HepG2 (cell line): ENCODE results near the gene S100Z.

Experiments
- FOXO4 ChIP-seq: sonication (generic); formaldehyde crosslinking; conservative IDR thresholded peaks from 2 replicates; pipeline ENCODE4 v1.8.1; 2023; ENCODE audit warnings: missing genetic modification reagents
- MTF1 ChIP-seq: sonication (generic); formaldehyde crosslinking; IDR thresholded peaks from 2 replicates; pipeline ENCODE4 v1.5.0; 2020; ENCODE audit warnings: missing genetic modification reagents
- RAD21 ChIP-seq: fragments of 450-650 bp; formaldehyde crosslinking; IDR thresholded peaks from 2 replicates; pipeline ENCODE4 v1.5.0; 2020; ENCODE audit warnings: mild to moderate bottlenecking
- ZNF749 ChIP-seq: sonication (generic); formaldehyde crosslinking; IDR thresholded peaks from 2 replicates; pipeline ENCODE4 v1.8.0; 2022; ENCODE audit warnings: mild to moderate bottlenecking, missing genetic modification reagents, moderate library complexity, borderline replicate concordance

GRCh38 chr5:76813982-76814562, 35.7 kb upstream of the S100Z start:
- TF ChIP-seq MTF1 (CRISPR knock-in tag) (no peak), ZNF749 (no peak), FOXO4 (CRISPR knock-in tag) (no peak), RAD21 (CRISPR knock-in tag) (no peak)
